GM19035 (cell line): Measurements from ENCODE around the gene CLDN34.

Experiments used
- ATAC-seq: cut with Tn5 transposase; IDR thresholded peaks from one replicate; pipeline ENCODE4 v1.9.1; 2021; ENCODE audit not compliant: unreplicated experiment

CLDN34 gene

GRCh38 chrX:9980401-9980800 lies 13.2 kb downstream of the CLDN34 start:
- no peak for ATAC-seq

- ATAC-seq = no peak
Observed at GRCh38 chrX:9980927-9981326, 13.8 kb downstream of the CLDN34 start.

DNA sequence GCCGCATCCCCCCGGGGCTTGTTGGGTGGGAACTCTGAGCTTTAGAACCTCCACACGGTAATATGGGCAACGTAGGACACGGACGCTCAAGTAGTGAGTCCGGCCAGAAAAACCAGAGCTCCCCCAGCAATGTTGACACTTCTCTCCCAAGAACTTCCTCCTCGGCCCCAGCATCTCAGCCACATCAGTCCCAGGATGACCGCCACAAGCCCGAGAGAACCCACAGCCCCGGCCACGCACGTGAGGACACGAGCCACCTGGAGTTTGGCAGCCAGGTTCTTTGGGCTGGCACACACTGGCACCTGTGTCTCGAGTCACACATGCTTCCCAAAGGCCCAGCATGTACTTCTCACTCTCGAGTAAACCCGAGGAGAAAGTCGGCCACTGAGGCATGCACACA lies 16.3 kb downstream of the CLDN34 start:
- no peak for ATAC-seq

- ATAC-seq = no peak
Observed at GRCh38 chrX:9983846-9984245, 16.7 kb downstream of the CLDN34 start.

GRCh38 chrX:9988762-9989161 lies 21.6 kb downstream of the CLDN34 start:
- ATAC-seq = no peak

GRCh38 chrX:9992061-9992460 lies 24.9 kb downstream of the CLDN34 start:
- no peak for ATAC-seq

DNA sequence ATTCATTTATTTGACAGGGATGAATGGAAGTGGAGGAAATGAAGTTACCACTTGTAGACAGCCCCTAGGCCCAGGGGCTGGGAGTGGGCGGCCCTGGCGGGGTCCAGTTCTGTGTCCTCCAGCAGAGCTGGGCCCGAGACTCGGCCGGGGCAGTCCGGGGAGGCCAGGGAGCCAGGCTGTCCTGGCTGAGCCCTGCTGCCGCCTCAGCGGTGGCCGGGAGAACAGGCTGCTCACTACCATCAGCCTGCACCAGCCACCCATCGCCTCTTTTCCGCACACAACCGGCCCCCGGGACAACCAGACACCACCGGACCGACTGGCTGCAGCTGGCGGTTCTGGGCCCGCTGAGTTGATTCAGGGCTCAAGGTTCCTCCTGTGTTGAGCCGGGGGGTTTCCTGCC lies 25.6 kb downstream of the CLDN34 start:
- no peak for ATAC-seq

- ATAC-seq = peak; percentile 56
Observed at GRCh38 chrX:9995855-9996339, 28.7 kb downstream of the CLDN34 start.

GRCh38 chrX:9997041-9997440 lies 29.9 kb downstream of the CLDN34 start:
- no peak for ATAC-seq

DNA sequence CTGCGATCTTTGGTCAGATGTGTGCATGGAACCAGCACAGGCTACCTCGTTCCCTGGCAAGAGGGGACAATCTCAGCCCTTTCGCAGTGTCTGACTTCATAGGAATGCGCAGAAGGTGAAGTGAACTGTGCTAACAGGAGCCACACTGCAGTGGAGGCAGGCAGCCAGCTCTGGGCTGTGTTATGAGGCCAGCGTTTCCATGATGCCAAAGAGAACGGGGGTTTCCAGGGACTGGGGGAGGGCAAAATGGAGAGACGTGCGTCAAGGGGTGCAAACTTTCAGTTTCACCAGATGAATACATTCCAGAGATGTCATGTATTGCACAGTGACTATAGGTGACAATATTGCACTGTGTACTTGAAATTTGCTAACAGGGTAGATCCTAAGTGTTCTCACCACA lies 30.4 kb downstream of the CLDN34 start:
- peak; percentile 76 for ATAC-seq

DNA sequence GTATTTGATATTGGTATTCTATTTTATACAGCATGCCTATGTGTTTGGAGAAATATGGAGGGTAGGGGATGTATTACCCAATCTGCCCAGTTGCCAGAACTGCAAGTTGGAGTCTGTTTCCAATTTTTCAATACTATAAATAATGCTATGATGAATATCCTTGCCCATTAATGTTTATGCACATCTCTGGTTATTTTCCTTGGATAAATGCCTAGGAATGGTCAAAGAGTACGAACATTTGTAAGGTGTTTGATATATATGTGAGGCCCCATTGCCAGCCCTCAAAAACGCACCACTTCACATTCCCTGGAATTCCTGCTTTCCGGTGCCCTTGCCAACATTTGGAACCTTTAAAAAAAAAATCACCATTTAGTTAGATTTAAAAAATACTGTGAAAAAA lies 34.3 kb downstream of the CLDN34 start:
- ATAC-seq = no peak

DNA sequence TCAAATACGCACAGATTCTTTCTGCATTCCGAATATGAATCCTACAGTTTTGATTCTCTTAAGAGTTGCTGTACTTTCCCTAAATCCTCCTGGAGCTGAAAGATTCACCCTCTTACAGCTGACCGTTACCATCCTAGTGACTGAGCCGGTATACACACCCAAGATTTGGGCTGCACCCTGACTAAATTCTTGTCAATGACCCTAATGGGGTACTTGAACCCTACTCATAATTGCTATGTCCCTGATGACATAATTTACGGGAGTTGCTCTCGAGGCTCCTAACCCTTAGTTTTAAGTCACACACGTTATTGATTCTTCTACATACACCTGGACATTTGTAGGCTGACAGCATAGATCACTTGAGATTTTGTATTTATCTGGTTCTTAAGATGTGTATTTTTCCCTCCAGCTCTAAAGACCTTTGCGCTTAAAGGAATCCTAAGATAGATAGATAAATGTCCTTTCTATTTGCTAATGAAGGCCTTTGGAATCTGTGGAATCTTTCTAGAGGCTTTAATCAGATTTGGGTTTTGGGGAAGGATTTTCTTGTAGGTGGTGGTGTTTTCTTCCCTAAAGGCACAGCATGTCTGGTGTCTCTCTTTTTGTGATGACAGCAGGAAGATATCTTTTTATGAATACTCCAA lies 37.8 kb downstream of the CLDN34 start:
- ATAC-seq = no peak

- ATAC-seq = no peak
Observed at GRCh38 chrX:10006086-10006485, 38.9 kb downstream of the CLDN34 start.

GRCh38 chrX:10006770-10007169 lies 39.6 kb downstream of the CLDN34 start:
- ATAC-seq = no peak

DNA sequence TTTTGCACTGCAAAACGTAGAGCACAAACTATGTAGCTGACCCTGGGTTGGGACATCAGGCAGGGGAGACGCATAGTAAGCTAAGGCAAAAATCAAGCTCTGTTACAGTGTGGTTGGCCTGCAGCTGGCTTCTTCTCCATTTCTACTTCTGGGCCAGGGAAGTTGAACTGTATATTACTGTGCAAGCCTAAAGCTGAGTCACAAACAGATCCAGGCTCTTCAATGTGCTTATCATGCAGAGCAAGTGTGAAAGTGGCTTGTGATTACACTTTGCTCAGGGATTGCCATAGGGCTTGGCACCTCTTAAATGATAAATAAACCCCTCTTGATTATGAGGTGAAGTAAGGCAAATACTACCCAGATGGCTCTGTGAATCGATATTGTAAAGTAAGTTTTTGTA lies 40.5 kb downstream of the CLDN34 start:
- ATAC-seq = no peak

- ATAC-seq = no peak
Observed at GRCh38 chrX:10008483-10009056, 41.4 kb downstream of the CLDN34 start.

DNA sequence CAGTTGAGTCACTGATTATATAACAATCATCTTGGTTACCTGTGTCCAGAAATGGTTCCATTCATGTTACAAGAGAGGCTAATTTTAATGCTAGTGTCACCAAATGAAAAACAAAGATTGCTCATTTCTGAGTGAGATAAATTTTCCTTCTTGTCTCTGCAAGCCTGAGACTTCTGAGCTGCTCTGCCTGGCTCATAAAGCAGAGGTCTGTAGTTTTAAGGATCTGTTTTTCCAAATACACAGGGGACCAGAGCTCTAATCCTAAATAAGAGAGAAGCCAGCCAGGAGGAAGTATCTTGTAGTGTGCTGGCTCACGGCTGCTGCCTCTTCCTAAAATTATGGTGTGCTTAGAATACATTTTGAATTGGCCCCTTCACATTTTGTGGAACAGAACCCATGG lies 42.6 kb downstream of the CLDN34 start:
- ATAC-seq = no peak

DNA sequence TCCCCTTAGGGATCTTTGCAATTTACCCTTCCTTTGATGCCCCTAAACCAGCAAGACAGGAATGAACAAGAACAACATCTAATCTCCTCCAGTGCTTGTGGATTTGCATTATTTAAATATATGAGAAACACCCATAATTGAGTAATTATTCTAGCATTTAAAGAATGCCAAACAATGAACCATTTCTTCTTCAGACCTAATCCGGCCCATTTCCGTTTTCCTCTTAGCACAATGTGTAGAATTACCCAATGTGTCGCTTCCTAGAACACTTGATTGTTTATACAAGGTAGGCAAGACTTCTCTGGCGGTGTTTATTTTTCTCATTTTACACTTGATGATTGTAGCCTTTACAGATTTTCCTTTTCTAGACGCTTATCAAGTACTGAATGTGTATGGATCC lies 43.5 kb downstream of the CLDN34 start:
- no peak for ATAC-seq

GRCh38 chrX:10011261-10011931 lies 44.2 kb downstream of the CLDN34 start:
- ATAC-seq = no peak

GRCh38 chrX:10011991-10012390 lies 44.8 kb downstream of the CLDN34 start:
- ATAC-seq = no peak

- peak; percentile 81 for ATAC-seq
Observed at GRCh38 chrX:10014462-10015354, 47.5 kb downstream of the CLDN34 start.
